Stromal cell of bone marrow (primary cell): ENCODE measurements around the gene PARD3.
"Not testable (repeated sequence)": the region's sequence is repeated elsewhere in the genome, so short reads cannot be mapped to it uniquely, and the experiment has no call there.

Source experiments
- DNase-seq: peaks from one replicate; pipeline ENCODE4 v3.0.0-alpha.2; 2012; ENCODE audit warnings: low read depth

Gene PARD3

GRCh38 chr10:34648919-34649318, 166.2 kb downstream of the PARD3 start:
- DNase-seq, result no peak

- no peak for DNase-seq
Observed at GRCh38 chr10:34647875-34648865, 166.9 kb downstream of the PARD3 start.

- DNase-seq, result no peak
Observed at GRCh38 chr10:34647160-34647559, 167.9 kb downstream of the PARD3 start.

DNA sequence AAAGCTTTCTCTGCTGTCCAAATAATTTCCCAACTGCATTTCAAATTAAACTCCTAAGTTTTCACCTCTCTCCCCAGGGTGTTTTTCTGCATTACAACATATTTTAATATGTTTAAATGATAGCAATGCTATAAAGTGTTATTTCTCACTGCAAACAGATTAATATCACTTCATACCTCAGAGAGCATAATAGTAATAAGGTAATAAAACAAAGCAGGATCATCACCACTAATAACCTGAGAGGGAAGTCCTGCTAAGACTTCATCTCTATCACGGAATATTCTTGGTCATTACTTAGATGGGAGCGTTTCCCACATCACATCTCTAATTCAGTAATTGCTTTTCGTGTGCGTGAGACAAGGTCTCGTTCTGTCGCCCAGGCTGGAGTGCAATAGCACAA, 168.8 kb downstream of the PARD3 start:
- DNase-seq, result no peak

- DNase-seq, result not testable (repeated sequence)
Observed at GRCh38 chr10:34644815-34645214, 170.3 kb downstream of the PARD3 start.

GRCh38 chr10:34644224-34644623, 170.9 kb downstream of the PARD3 start:
- no peak for DNase-seq

DNA sequence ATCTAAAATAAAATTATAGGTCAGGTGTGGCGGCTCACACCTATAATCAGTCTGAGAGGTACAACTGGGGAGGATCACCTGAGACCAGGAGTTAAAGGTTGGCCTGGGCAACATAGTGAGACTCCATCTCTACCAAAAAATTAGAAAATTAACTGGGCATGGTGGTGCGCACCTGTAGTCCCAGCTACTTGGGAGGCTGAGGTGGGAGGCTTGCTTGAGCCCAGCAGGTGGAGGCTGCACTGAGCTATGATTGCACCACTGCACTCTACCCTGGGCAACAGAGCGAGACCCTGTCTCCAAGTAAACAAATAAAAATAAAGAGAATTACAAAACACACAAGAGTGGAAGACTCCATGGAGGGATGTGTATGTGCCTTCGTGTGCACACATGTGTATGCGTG, 171.5 kb downstream of the PARD3 start:
- no peak for DNase-seq

- no peak for DNase-seq
Observed at GRCh38 chr10:34641913-34642558, 173.1 kb downstream of the PARD3 start.

DNA sequence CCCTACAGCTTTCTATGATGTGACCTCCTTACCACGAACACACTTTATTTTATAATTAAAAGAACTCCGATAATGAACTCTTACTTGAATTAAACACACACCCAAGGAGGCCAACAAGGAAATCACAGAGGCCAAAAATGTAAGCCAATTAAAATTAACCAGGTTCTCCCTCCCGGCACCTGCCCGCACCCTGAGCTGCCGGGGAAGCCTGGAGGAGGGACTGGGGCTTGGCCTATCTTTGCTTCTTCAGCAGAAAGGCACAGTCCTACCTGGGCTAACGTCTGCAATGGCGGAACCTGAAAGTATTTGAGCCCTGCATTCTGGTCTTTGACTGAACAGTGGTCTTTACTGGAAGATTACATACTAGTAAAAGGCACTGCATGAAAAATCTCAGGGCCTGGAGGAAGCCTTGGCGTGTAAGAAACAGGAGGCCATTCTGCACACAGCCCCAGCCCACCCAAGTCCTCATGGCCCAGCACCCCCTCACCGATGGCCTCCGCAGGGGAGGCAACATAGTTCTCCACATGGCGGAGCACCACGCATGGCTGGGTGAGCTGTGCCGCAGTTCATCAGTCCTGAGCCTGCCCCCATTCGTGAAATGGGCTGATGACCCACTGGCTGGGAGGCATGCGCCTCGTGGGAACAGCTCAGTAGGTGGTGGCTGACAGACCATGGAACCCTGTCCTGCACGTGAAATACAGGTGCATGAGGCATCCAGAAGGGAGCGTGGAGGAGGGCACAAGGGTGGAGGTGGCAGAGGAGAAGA, 173.8 kb downstream of the PARD3 start:
- DNase-seq, result no peak

DNA sequence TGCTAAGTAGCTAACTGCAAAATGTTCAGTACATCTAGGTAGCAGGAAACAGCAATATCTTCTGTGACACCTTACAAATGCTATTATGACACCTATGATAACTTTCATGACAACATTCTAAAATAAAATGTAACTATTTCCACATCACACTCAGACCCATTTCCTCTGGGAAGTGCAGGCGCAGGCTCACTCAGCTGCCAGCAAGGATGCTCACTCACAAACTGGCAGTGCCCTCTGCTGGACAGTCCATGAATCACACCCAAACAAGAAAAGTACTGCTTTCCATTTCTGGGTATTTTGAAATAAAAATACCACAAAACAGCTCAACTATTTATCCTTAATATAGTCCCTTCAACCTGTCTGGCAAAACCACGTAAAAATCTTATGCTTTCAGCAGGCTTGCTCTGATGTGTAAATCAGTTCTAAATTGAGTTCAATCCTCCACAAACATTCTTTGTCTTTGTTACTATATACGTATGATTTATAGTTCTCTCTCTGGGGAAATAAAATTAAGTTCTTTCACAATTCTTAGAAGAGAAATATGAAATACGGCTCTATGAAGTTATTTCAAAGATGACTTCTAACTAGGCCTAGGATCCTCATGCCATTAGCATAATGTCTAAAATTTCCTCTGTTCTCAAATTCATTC, 176.6 kb downstream of the PARD3 start:
- DNase-seq, result peak; percentile 73

DNA sequence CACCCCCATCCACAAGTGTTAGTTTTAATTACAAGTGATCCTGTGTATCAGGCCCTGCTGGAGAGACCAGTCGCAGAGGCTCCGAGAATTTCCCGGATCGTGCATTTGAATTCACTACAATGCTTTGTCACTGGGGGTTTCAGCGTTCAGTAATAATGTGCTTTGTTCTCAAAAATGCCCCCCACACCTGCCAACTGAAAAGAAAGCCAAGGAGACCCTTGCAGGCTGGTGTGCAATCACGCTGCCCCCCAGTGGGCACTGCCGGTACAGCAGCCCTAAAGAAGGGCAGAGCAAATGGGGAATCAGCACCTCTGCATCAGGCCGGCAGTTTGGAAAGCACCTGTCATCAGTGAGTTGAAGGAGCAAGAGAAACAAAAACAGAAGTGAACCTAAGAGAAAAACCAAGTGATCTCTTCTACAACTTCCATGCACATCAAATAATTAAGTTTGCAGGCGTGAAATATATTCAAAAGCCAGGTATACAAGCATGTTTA, 177.6 kb downstream of the PARD3 start:
- DNase-seq, result peak; percentile 17

GRCh38 chr10:34635111-34635510, 180.0 kb downstream of the PARD3 start:
- DNase-seq, result no peak

- no peak for DNase-seq
Observed at GRCh38 chr10:34633374-34633773, 181.7 kb downstream of the PARD3 start.

DNA sequence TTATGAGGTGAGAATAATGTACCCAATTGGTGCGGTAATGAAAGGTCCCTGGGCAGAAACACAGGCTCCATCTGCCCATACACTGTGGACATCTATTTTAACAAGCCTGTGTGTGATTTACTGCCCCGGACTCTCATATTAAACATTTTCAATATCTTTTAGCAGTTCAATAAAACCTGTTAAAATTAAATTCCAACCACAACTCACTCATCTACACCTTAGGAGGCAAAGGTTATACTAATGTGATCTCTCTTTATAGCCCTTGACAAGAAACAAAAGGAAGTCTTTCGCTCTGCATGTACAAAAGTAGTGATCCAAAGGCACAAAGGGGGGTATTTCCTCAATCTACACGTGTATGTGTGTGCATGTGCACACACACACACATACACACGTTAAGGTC, 186.0 kb downstream of the PARD3 start:
- no peak for DNase-seq

GRCh38 chr10:34628174-34628796, 186.8 kb downstream of the PARD3 start:
- DNase-seq, result no peak

- DNase-seq, result no peak
Observed at GRCh38 chr10:34627741-34628140, 187.4 kb downstream of the PARD3 start.

GRCh38 chr10:34627331-34627730, 187.8 kb downstream of the PARD3 start:
- no peak for DNase-seq

- no peak for DNase-seq
Observed at GRCh38 chr10:34626158-34626880, 188.8 kb downstream of the PARD3 start.

GRCh38 chr10:34624323-34625153, 190.6 kb downstream of the PARD3 start:
- no peak for DNase-seq

GRCh38 chr10:34622945-34623344, 192.2 kb downstream of the PARD3 start:
- DNase-seq, result no peak
